HG03135 (cell line): Measurements from ENCODE around the gene PAPPA.

Experiments
- ATAC-seq: cut with Tn5 transposase; IDR thresholded peaks from one replicate; pipeline ENCODE4 v1.9.1; 2021; ENCODE audit warnings: mild to moderate bottlenecking, moderate library complexity; ENCODE audit not compliant: unreplicated experiment

Gene PAPPA

DNA sequence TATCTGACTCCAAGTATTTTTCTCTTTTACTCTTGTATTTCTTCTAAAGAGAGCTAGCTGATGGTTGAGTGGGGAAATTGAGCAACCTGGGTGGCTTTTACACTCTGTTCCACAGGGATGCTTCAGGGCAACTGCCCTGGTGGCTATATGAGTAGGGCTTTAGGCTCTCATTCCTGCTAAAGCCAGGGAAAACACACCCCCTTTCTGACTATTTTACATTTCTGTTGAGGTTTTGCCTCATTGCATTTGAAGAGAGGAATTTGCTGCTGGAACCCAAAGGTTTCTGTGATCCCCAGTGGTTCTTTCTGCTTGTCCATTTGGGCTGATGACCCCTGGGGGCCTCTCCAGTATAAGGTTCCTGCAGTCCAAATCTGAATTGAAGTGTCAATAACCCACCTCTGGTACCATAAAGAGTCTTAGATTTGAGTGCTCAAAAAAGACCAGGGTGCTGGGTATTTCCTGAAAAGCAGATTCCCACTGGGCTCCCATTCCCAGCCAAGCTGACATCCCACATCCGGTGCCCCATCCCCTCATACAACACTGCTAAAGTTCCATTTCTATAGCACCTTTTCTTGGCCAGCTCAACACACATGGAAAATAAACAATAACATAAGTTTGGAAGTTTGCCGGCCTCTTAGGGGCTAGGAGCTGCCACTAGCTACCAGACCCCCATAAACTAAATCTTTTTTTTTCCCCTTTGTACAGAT, 59.5 kb downstream of the PAPPA start:
- no peak for ATAC-seq

- no peak for ATAC-seq
Observed at GRCh38 chr9:116213693-116214047, 60.1 kb downstream of the PAPPA start.

DNA sequence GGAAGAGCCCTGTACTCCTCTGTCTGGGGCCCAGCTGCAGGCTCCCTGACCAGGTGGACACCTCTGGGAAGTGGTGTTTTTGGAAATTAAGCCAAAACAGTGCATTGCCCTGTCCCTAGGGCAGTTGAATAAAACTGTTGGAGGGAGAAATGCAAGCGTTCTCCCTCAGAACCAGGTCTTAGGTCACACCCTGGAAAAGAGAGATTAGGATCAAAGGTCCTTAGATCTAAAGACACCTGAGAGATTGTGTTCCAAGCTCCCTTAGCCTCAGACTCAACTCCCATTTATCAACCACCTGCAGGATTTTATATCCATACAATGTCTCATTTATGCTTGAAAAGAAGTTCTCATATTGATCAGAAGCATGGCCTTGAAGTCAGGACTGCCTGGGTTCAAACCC, 64.8 kb downstream of the PAPPA start:
- no peak for ATAC-seq

GRCh38 chr9:116219686-116220085, 66.1 kb downstream of the PAPPA start:
- ATAC-seq, result no peak

GRCh38 chr9:116223926-116224325, 70.3 kb downstream of the PAPPA start:
- ATAC-seq, result no peak

GRCh38 chr9:116230051-116230632, 76.6 kb downstream of the PAPPA start:
- ATAC-seq, result no peak

- no peak for ATAC-seq
Observed at GRCh38 chr9:116232424-116233159, 79.0 kb downstream of the PAPPA start.

DNA sequence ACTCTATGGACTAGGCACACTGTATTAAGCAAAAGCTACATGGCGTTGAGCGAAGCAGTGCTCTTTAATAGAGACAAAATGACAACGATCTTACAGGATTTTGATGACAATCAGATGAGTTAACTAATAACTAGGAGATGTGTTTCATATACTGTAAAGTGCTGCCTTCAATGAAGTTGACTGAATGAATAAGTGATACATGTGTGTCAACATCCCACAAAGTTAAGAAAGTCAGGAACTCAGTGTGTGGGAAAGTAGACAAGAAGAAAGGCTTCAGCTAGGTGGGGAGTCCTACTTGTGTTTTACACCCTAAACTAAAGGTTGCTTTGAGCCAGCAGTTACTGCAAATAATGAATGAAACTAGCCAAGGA, 79.6 kb downstream of the PAPPA start:
- no peak for ATAC-seq

- no peak for ATAC-seq
Observed at GRCh38 chr9:116234081-116234480, 80.5 kb downstream of the PAPPA start.

GRCh38 chr9:116236979-116237378, 83.4 kb downstream of the PAPPA start:
- ATAC-seq, result no peak

- ATAC-seq, result no peak
Observed at GRCh38 chr9:116237456-116237855, 83.9 kb downstream of the PAPPA start.

DNA sequence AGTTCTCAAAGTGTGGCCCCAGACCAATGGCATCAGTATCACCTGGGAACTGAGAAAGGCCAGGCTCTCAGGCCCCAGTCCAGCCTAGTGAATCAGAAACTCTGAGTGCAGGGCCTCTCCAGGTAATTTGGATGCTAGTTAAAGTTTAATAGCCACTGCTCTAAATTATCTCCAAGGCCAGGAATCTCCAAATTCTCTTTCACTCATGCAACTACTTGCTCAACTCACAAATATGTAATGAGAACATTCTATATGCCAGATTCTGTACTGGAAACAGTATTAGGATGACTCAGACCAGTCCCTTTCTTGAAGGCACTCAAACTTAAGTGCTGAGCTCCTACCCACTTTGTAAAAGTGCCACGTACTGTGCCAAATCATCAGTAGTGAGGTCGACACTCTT, 84.6 kb downstream of the PAPPA start:
- no peak for ATAC-seq

DNA sequence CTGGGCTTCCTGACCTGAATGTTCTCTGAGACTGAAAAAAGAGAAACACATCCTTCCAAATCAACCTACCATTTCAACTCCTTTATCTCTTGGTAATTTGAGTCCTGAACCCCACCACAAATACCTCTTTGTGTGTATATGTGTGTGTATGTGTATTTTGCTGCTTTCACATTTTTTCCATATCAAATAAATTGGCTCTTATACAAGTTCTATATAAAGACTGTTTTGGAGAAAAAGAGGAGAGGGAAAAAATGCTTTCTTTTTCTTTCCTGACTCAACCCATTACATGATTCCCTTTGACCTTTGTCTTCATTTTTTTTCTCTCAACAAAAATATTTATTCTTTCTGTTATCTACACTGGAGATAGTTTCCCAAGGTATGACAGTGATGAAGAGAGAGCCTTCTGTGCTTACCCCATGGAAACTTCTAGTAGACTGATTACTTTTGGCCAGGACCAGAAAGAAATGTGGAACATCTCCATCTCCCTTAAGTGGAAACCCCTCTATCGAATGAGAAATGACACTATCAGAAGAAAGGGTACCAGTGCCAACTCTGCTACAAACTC, 85.3 kb downstream of the PAPPA start:
- ATAC-seq, result no peak

DNA sequence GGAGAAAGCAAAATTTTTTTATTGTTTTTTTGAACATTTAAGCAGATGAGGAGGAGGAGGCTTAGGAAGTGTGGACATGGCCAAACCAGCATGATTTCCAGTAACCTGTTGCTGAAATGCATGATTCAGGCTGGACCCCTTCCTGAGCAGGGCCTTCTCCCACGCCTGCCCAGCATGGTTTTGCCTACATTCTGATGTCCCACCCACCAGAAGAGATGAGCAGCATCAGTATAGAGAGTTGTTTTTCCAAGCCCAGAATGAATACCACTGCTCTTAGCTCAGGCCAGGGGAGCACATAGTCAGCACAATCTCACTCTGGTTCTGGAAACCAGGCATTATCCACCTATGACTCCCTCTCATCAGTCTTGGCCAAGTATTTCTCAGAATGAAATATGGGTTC, 90.1 kb downstream of the PAPPA start:
- no peak for ATAC-seq

DNA sequence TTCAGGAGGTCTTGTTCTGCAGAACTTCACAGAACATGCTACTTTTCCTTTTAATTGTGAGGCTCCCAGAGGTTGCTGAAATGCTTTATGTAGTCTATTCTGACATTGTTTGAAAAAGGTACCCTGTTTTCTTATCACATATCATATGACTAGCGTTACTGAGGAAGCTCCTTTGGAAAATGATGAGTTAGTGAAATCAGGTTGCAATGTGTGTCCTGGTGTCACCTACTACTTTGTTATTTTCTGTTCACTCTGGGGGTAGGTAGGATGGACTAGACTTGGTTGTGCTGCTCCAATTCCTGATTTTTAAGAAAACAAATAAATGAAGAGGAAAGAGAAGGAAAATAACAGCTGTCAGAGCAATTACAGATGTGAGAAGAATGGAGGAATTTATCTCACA, 93.7 kb downstream of the PAPPA start:
- ATAC-seq, result no peak

DNA sequence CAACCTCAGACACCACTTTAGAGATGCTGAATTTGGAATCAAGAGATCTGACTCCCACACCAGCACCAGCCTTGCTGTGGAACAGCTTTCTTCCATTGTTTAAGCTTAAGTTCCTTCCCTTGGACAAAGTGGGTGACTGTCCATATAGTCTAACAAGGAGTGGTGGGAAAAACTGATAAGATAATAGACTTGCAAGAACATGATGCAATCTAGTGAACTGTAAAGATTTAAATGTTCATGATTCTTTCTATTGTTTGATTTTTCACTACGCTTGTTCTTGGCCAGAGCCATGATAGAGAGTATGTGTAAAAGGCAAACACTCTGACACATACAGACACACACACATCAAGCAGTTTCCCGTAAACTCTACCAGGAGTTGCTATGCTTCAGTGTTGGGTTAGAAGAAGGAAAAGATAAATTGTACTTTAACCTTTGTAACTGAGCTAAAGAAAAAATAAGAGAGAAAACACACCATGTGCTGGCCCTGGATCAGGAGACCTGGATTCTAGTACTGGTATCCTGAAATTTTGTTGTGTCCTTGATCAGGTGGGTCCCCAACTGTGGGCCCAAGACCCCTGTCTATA, 94.3 kb downstream of the PAPPA start:
- no peak for ATAC-seq

DNA sequence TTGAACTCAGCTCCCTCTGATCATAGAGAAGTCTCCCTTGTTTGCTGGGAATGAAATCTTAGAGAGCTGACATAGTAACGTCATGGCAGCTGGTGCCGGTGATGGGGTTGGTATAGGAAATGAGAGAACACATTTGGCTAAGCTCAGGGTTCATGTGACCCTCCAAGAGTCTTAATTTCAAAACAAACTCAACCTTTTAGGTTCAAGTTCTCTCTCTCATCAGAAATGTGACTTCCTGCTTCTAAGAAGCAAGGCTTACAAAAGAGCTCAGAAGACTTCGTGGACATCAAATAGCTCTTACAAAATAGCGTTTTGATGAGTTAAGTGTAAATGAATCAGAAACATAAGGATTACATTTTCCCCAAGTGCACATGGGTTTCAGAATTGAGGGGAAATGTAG, 97.3 kb downstream of the PAPPA start:
- ATAC-seq, result no peak

DNA sequence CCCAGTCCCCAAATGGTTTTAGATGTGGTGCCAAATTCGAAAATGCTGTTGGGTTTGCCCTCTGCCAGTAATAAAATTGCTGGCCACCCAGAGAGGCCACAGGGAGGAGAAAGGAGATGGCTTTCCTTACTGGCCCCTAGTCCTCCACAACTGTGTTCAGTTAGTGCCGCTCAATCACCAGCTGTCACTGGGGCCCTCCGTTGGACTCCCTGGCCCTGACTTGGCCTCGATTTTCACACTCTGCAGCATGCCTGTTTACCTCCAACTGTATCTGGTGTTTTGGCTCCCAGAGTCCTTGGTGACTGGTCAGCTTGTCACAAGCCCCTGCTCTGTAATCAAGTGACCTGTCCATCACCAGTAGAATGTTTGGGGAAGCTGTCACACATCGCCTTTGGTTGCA, 97.8 kb downstream of the PAPPA start:
- no peak for ATAC-seq

- no peak for ATAC-seq
Observed at GRCh38 chr9:116260531-116260930, 106.9 kb downstream of the PAPPA start.

DNA sequence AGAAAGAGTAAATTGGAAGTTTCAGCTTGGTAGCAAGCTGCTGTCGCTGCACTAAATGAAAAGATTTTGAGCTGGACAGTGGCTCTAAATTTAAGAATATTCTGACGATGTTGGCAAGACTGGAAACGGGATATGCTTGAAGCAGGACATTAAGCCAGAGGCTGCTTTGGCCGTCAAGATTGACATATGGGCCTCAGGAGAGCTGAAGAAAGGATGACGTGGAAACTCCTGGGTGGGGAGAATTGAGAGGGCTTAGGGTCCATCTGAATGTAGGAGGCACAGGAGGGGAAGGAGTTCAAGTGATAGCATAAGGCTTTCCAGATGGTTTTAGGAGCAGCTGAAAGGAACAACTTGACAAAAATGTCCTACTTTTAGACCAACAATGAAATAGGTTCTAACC, 108.9 kb downstream of the PAPPA start:
- ATAC-seq, result no peak

DNA sequence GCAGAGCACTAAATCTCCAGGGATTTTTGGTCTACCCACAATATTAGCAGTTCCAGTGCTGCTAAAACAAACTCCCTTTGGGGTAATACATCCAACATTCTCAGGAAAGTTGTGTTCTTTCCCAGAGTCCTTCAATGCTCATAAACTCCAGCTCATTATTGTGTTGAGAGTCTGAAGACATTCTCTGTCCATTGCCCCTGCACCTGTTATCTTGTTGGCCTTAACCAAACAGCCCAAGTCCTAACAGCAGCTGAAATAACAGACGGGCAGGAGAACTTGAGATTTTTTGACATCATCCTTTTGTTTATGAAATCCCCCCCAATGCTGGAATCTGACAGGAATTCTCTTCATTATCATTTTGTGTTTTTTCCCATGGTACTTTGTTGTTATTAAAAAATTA, 110.8 kb downstream of the PAPPA start:
- no peak for ATAC-seq

DNA sequence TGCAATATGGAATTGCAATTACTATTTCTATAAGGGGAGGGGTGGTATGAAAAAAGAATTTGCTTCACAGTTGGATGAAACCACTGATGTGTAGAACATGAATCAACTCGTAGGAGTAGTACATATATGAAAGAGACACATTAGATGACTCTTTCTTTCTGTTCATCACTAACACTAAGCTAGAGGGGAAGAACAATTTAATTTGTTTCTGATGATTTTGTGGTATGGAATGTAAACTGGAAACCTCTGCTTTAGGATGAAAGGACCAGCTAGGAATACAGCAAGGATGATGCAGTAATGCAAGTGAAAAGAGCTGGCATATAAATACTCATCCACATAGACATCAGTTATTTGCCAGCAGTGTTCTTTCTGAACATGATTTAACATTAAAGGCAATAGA, 113.4 kb downstream of the PAPPA start:
- ATAC-seq, result no peak
